Stimulated activated CD4-positive, alpha-beta T cell treated with anti-CD3 and anti-CD28 coated beads, Interleukin-12 subunit alpha, Interleukin-12 subunit beta, amount 100 ng/mL, for 24 hours (primary cell): ENCODE data around the gene STOX2.

Source experiments
- DNase-seq, 2 experiments: peaks; one replicate each; pipeline ENCODE4 v3.0.0-alpha.2; 2020; ENCODE audit warnings: low read depth in 2 of 2

STOX2 gene

DNA sequence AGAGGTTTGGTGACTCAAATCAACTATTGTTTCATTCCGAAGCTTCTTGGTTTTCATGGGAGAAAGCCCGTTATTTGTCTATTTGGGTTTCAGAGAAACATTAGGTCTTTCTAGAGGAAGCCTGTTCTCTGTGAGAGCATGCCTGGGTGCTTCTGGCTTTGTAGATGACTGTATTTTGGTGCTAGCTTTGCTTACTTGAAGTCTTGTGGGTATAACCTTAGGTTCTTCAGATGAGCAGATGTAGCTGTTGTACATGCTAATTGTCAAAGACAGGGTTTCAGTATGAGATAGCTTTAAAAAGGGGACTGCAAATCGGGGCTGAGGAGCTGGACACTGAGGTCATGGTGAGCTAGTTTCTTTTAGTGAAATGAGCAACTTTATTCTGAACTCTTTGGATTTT lies 7.9 kb upstream of the STOX2 start:
- no peak for DNase-seq

DNA sequence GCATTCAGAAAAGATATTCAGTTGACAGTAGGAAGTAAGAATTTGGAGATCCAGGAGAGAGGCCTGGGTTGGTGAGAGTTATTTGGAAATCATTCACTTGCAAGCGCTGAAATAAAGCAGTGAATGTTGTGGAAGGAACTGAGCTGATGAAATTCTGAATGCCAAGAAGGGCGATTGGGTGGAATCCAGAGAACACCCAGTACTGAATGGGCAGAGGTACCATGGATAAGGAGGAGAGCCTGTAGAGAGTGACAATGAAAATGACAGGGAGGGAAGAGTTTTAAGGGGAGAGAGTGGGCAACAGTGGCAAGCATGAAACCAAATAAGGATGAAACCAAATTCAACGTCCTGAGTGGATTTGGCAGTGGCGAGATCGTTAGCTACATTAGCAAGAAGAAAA lies 6.7 kb upstream of the STOX2 start:
- no peak for DNase-seq

GRCh38 chr4:183903021-183903760 lies 1.9 kb upstream of the STOX2 start:
- DNase-seq: no peak

GRCh38 chr4:183905593-183906488 lies 734 bp downstream of the STOX2 start:
- DNase-seq: no peak

GRCh38 chr4:183906489-183906738 lies 1.3 kb downstream of the STOX2 start:
- DNase-seq: no peak

DNA sequence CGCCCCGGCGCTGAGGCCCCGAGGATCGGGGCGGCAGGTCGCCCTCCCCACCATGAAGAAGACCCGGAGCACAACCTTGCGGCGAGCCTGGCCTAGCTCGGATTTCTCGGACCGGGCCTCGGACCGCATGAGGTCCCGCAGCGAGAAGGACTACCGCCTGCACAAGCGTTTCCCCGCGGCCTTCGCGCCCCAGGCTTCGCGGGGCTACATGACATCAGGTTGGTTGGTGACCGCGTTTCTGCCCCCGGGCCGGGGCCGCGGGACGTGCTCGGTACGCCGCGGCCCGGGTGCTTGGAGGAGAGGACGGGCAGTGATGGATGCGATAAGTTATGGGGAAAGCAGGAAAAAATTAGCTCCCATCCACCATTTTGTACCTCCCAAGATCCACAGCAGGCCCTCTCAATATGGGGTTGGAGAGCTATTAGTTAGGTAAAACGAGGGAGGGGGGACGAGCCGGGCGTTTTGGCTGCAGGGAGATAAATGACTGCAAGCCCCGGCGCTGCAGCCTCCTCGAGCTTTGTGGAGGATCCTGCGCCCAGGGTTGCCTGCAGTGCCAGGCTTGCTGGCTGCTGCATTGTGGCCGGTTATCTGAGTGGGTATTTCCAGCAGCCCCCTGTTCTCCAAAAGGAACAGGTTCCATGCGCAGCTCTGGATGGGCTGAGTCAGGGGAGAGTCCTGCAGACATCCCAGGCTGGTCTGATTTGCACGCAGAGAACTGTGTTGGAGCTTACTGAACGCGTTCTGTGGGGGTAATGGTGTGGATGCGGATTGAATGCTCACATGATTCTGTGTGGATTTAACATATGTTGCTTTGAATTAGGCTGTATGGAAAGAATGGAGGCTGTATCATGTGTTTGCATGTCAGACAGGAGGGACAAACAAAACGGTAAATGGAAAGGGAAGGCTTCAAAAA lies 1.9 kb downstream of the STOX2 start:
- no peak for DNase-seq

GRCh38 chr4:183907871-183908683 lies 3.0 kb downstream of the STOX2 start:
- no peak for DNase-seq

- no peak for DNase-seq
These were observed 4.1 kb downstream of the STOX2 start for GRCh38 chr4:183909187-183909586.

GRCh38 chr4:183909801-183910200 lies 4.7 kb downstream of the STOX2 start:
- DNase-seq: no peak

DNA sequence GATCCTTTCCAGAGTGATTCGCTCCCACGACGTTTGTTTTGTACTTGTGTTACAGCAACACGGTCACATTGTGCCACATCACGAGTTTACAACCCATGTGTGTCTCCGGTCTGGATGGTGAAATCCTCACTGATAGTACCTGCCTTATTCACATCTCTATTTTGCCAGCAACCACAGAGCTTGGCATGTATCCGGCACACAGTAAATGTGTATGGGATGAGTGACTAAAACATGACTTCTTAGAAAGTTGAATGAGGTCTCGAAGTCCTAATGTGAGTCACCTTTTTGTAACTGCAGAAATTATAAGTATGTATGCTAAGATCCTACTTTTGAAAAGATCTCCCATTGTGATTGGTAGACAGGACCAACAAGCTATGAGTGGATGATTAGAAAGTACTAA lies 7.5 kb downstream of the STOX2 start:
- no peak for DNase-seq

DNA sequence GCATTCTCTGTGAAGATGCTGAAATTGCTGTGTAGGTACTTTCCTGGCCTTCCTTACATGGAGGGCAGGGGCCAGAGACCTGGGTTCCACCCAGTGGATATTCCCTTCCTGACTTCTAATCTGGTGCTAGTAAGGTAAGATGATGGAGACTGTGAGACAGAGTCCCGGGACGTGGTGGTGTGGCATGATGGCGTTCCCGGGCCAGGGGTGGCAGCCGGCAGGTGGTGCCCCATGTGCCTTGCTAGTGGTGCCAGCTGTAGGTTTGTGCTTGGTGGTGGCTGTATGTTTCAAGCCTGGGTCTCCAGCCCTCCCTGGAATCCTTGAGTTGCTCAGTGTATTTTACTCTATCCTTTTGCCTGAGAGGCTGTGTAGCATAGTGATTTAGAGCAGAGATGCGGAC lies 10.9 kb downstream of the STOX2 start:
- DNase-seq: no peak

DNA sequence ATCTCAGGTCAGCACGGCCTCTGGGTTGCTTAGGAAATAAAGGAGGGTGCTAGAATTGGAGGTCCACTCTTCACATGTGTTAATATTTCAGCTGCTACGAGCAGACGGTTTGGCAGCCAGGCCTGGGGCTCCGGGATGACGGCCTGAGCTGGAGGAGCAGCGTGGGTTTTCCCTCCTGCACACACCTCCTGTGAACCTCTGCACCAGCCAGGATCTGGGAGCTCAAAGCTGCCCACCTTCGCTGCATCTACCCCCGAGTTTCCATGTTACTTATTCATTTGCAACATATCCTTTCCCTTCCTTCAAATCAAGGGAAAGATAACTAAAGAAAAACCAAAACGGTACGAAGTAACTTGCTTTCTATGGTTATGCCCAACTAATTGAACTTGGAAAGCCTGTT lies 13.6 kb downstream of the STOX2 start:
- DNase-seq: no peak

DNA sequence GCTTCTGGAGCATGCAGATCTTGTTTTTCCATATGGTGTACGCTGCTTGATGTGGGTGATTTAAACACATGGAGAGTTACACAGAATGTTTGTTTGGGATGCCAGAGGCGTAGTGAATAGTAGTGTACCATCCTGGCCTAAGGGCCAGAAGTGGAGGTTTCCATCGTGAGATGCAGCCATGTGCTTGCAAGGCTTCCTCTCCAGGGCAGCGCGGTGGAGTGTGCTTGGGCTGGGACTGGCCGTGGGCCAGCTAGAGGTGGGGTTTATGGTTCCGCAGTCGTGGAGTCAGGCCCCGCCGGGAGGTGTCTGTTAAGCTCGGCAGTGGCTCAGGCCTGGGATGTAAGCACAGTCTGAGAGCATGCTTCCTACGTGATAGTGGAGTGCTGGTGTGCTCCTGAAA lies 14.0 kb downstream of the STOX2 start:
- no peak for DNase-seq

- no peak for DNase-seq
These were observed 15.4 kb downstream of the STOX2 start for GRCh38 chr4:183920512-183920911.

- no peak for DNase-seq
These were observed 16.2 kb downstream of the STOX2 start for GRCh38 chr4:183921335-183921734.

DNA sequence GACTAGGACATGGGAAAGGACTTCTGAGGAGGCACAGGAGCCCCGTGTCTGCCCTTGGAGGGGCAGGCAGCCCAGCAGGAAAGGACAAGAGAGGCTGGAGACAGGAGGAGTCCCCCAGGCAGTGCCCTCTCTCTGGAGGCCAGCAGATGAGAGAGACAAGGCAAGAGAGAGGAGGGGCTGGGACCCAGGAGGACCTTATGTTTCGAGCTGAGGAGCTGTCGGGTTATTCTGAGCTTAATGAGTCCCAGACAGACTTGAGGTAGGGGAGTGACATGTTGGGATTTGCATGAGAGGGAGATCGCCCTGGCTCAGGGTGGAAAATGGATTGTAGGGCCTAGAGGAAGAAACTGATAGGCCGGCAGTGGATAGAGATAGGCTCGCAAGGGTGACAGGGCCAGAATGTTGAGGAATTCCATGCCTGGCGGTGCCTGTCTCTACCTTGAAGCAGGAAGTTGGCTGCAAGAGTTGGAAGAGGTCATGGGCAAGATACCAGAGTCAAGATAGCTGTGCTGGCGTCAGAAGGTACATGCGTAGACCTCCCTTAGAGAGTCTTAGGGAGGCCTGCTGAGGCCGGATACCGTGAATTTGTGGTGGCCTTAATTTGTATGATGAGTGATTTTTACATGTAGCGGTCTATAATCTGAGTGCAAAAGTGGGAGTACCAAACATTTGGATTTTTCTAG lies 19.4 kb downstream of the STOX2 start:
- DNase-seq: no peak

DNA sequence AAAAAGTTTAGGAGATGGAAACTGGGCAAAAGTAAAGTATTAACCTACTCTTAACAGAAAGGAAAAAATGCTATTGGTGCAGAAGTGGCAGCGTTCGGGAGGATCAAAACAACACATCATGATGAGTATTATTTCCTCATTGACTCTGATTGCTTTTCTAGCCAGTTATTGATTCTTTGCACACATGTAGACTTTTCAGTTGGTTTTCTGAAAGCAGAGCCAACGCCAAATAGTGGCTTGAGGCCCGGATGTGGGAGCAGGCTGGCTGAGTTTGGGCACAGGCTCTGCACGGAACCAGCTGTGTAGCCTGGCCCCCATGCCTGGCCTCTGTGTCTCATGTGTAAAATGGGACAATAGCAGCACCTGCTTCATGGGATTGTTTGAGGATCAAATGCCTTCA lies 21.8 kb downstream of the STOX2 start:
- no peak for DNase-seq

DNA sequence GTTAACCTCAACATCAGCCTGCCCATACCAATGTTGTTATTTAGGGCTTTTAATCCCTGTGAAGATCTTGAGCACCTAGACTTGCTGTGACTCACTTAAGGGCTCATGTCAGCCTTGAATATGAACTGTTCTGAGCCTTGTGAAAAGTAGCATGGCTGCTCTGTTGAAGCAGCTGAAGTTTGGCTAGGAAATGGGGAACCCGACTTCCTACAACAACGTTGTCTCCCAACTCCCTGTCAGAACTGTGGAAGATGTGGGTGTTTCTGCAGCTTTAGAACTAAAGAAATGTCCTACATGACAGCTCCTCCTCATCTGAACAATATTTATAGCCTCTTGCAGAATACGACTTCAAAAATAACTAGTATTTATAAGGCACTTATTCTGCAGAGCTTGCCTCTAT lies 27.5 kb downstream of the STOX2 start:
- DNase-seq: no peak

DNA sequence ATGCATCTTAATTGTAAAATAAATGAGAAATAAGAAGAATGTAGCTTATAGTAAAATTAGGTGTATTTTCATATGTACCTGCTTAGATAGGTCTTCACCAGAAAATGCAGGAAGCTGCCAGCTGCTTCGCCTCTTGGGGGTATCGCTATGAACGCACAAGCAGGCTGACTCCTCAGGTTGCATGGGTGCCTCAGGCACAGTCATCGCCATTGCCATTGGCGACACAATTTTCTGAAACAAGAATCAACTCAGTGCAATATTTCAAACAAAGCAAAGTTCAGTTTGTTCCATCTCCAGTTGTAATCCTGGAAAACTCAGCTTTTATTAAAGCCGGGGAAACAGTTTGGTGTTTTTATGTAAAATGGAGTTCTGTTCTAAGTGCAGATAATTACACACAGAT lies 29.7 kb downstream of the STOX2 start:
- no peak for DNase-seq

- DNase-seq: no peak
These were observed 30.4 kb downstream of the STOX2 start for GRCh38 chr4:183935355-183936005.
